Measurements from ENCODE around the gene GDAP1L1. TPM values are rescaled to one million over a fixed set of nuclear protein-coding genes. Genes with fewer than 3 reads are reported as not detected.

GDAP1L1 gene
- not detected in 2 replicates for total RNA-seq (2012; rRNA removed)
- polyA plus RNA-seq (2012; rRNA removed): not detected in 2 replicates
- not detected in 2 replicates for polyA plus RNA-seq (2012; cell fraction: cytosol; rRNA removed)
- not detected in 2 replicates for polyA plus RNA-seq (2012; cell fraction: nucleus; rRNA removed; ENCODE audit: low replicate concordance)
- percentile 10 among the genes with signal in this experiment for Bru-seq, nascent RNA
- BruChase-seq, experiment 1, labeled RNA remaining after a 6-hour chase: percentile 10 among the genes with signal in this experiment
- BruChase-seq, experiment 2, labeled RNA remaining after a 2-hour chase: not detected
- long read RNA-seq: 0 reads

DNA sequence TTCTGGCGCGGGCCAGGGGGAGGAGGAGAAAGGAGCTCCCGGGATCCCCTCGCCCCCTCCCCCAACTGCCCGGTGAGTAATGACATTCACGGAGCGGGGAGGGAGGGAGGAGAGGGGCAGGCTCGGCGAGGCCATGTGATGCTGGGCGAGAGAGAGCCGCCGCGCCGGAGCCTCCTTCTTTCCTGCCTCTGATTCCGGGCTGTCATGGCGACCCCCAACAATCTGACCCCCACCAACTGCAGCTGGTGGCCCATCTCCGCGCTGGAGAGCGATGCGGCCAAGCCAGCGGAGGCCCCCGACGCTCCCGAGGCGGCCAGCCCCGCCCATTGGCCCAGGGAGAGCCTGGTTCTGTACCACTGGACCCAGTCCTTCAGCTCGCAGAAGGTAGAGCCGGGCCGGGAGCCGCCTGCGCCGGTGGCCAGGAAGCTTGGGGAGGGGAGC is at the start of gene GDAP1L1:
GDAP1L1 (plus strand) TSS at position 178 of the 441 bp plus-strand sequence; CDS start at position 205, 27 bp downstream.
- WGBS, 2 experiments (ENCODE audit: extremely low coverage in 2 of 2, insufficient read length in 1 of 2): 0% methylated on average over 8 of the region's 32 CpGs; no CpG with 5 or more reads in 1 of the 2 experiments
- H3K27ac ChIP-seq (ENCODE audit: insufficient read depth, low read length): no peak within 1 kb of the TSS
- BruUV-seq (replicated peaks): no TSS peak
- H2AFZ ChIP-seq (replicated peaks; ENCODE audit: low read length, poor library complexity): peak within 1 kb of the TSS; percentile 26
- H3K4me2 ChIP-seq (ENCODE audit: low read depth, low read length): no peak within 1 kb of the TSS; the same call in 1 of the 2 replicates
- H4K5ac ChIP-seq (ENCODE audit: low read depth, low read length): no peak within 1 kb of the TSS
- no peaks in the 10 kb centered on the region for H3K9me3 ChIP-seq (ENCODE audit: control insufficient read depth, insufficient read depth, low read length)
- TF ChIP-seq SMC3 (IDR thresholded peaks at IDR 0.05; ENCODE audit: low read depth, low read length): no peak
- TF ChIP-seq, protein P1, sequence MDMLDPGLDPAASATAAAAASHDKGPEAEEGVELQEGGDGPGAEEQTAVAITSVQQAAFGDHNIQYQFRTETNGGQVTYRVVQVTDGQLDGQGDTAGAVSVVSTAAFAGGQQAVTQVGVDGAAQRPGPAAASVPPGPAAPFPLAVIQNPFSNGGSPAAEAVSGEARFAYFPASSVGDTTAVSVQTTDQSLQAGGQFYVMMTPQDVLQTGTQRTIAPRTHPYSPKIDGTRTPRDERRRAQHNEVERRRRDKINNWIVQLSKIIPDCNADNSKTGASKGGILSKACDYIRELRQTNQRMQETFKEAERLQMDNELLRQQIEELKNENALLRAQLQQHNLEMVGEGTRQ (IDR thresholded peaks at IDR 0.05; ENCODE audit: low read depth, low read length): peak; percentile 49; the same call in 1 of the 2 replicates
- H3K9me1 ChIP-seq (ENCODE audit: insufficient read depth, low read length): no peaks in the 10 kb centered on the region
- H2BK5ac ChIP-seq (ENCODE audit: low read depth, low read length, poor library complexity, severe bottlenecking): no peak within 1 kb of the TSS
- no peak within 1 kb of the TSS for H2BK20ac ChIP-seq (ENCODE audit: low read depth, low read length)
- no peak within 1 kb of the TSS for H2BK15ac ChIP-seq (ENCODE audit: low read depth, low read length)
- no peak for ATAC-seq (ENCODE audit: low read depth)
- peaks cover 28% of the 10 kb centered on the region for H3K27me3 ChIP-seq (ENCODE audit: control insufficient read depth, insufficient read depth, low read length)
- no peak within 1 kb of the TSS for H2AK9ac ChIP-seq (replicated peaks; ENCODE audit: low read depth, low read length, poor library complexity)
- H3K23ac ChIP-seq (ENCODE audit: low read depth, low read length): no peak within 1 kb of the TSS
- H4K91ac ChIP-seq (ENCODE audit: insufficient read depth, low read depth, low read length): no peak within 1 kb of the TSS
- H3K14ac ChIP-seq (replicated peaks; ENCODE audit: low read depth, low read length): no peak within 1 kb of the TSS
- H2BK120ac ChIP-seq (ENCODE audit: low read depth, low read length): no peak within 1 kb of the TSS
- no peaks in the 10 kb centered on the region for H3K36me3 ChIP-seq (ENCODE audit: control insufficient read depth, insufficient read depth, low read length)
- no peaks in the 10 kb centered on the region for H3K4me1 ChIP-seq (ENCODE audit: control insufficient read depth, insufficient read depth, low read length)
- no peaks in the 10 kb centered on the region for H3K79me1 ChIP-seq (ENCODE audit: low read depth in 1 of 2, low read length in 2 of 2)
- in situ Hi-C loops (cut with MboI; ENCODE audit: low sequenced_read_pairs) (no loop called here), dilution Hi-C loops (cut with HindIII; ENCODE audit: low sequenced_read_pairs, unreplicated experiment) (no loop called here), intact Hi-C loops (cut with micrococcal nuclease) (no loop called here)
- H3K18ac ChIP-seq (ENCODE audit: low read depth, low read length): no peak within 1 kb of the TSS
- ChIA-PET POLR2A (ENCODE audit: unreplicated experiment) (interaction anchor here (0.6 kb wide), 1 partner anchor 8 kb away, joined by 3 read pairs; no protein-coding TSS in a partner anchor), CTCF (interaction anchor here (1.7 kb wide), 1 partner anchor 13 kb away, joined by 4 read pairs; no protein-coding TSS in a partner anchor)
- no peak within 1 kb of the TSS for H3K4me3 ChIP-seq (ENCODE audit: insufficient read depth, low read depth, low read length)
- H4K20me1 ChIP-seq (ENCODE audit: insufficient read depth, low read length): no peaks in the 10 kb centered on the region
- no peak within 1 kb of the TSS for H3K4ac ChIP-seq (ENCODE audit: low read depth, low read length)
- H2AK5ac ChIP-seq (ENCODE audit: low read depth, low read length): no peak within 1 kb of the TSS
- H3K56ac ChIP-seq (ENCODE audit: extremely low read depth, insufficient read depth, low read length): no peak within 1 kb of the TSS
- DNase-seq: no peak
- H3K9ac ChIP-seq (ENCODE audit: low read depth, low read length): no peak within 1 kb of the TSS
- H4K8ac ChIP-seq (ENCODE audit: low read depth in 2 of 2, low read length in 2 of 2): no peak within 1 kb of the TSS
